Right lobe of liver (tissue), 4 donors: ENCODE results near the gene HELZ.

ENCODE experiments used
- CTCF ChIP-seq, 4 donors: fragments of 200-600 bp in 3 of 4; fragments of 450-650 bp in 1 of 4; IDR thresholded peaks; one replicate each; pipeline versions ENCODE4 v1.5.1 to v1.8.0; 2016 to 2022; ENCODE audit warnings: antibody characterized with exemption in 4 of 4, mild to moderate bottlenecking in 2 of 4
- POLR2A ChIP-seq: fragments of 450-650 bp; IDR thresholded peaks from one replicate; pipeline ENCODE4 v1.6.1; 2017; ENCODE audit warnings: antibody characterized with exemption, mild to moderate bottlenecking
- donor health status: DM: no; HTN: no; CAD: no.
- donor health status: DM: no; HTN: no; CAD: no.
- donor health status: DM: no; HTN: yes; CAD: no.

DNA sequence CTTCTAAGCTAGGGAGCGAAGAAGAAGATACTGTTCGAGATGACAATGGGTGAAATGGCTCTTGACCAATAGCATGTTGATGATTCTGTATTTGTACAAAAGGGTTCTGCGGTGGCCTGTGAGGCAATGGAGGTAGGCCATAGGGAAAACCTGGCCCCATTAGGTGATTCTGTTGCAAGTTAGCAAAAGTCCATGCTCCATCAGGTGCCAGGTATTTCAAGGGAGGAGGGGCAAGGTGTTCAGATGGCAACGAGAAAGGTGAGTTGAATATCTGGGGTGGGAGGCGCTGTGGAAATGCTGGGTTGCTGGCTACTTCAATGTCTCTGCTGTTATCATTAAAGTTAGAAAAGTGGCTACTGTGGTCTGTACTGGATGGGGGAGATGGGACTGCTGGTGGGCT is 137.8 kb downstream of the HELZ start:
- no peak for TF ChIP-seq POLR2A
- no peak for TF ChIP-seq CTCF (IDR thresholded peaks at IDR 0.05)
